ENCODE results near the gene ADAMTS17. TPM values are rescaled to one million over a fixed set of nuclear protein-coding genes. Genes with fewer than 3 reads are reported as not detected.

ADAMTS17 gene
- total RNA-seq, 1 experiment from 2014 or later, result 1.6 TPM

DNA sequence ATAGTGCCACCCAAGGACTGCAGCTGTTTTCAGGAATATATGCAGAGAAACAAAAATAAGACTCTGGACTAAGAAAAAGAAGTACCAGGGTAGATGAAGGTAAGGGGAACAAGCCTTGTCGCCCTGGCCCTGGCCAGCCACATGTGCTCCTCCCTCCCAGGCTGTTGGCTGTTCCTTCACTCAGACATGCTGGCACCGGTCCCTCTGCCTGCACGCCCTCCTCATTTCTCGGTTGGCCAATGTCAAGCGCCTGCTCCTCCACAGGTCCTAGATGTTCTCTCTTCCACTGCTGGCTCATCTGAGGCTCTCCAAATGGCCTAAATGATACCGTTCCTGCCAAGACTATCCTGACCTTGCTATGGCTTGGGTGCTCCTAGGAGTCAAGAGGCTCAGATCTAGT lies 320.1 kb downstream of the ADAMTS17 start:
- Histone ChIP-seq H3K27me3 (ENCODE audit: control insufficient read depth, insufficient read depth, low read length) (no peaks in the 10 kb centered on the region), H3K4me3 (ENCODE audit: low read depth in 2 of 2, low read length in 2 of 2) (no peak overlapping the region), H3K27ac (ENCODE audit: low read length) (no peak overlapping the region), H3K4me1 (ENCODE audit: control insufficient read depth, insufficient read depth, low read length) (peaks cover 5% of the 10 kb centered on the region; the same call in 1 of the 2 replicates), H3K36me3 (ENCODE audit: control insufficient read depth, insufficient read depth, low read length) (no peaks in the 10 kb centered on the region), H3K9me3 (ENCODE audit: control insufficient read depth, insufficient read depth, low read depth, low read length) (no peaks in the 10 kb centered on the region)
- DNase-seq (ENCODE audit: low read depth, low spot score) (no peak), ATAC-seq (no peak)
- ChIA-PET POLR2A (no interaction called here), CTCF (no interaction called here)
- TF ChIP-seq SIN3A (IDR thresholded peaks at IDR 0.05; ENCODE audit: borderline replicate concordance, insufficient read depth, low read depth, low read length) (no peak), POLR2AphosphoS5 (IDR thresholded peaks at IDR 0.05; ENCODE audit: low read depth, low read length) (no peak), TCF7L2 (IDR thresholded peaks at IDR 0.05; ENCODE audit: low read depth, low read length) (no peak)
- TF ChIP-seq, protein P1, sequence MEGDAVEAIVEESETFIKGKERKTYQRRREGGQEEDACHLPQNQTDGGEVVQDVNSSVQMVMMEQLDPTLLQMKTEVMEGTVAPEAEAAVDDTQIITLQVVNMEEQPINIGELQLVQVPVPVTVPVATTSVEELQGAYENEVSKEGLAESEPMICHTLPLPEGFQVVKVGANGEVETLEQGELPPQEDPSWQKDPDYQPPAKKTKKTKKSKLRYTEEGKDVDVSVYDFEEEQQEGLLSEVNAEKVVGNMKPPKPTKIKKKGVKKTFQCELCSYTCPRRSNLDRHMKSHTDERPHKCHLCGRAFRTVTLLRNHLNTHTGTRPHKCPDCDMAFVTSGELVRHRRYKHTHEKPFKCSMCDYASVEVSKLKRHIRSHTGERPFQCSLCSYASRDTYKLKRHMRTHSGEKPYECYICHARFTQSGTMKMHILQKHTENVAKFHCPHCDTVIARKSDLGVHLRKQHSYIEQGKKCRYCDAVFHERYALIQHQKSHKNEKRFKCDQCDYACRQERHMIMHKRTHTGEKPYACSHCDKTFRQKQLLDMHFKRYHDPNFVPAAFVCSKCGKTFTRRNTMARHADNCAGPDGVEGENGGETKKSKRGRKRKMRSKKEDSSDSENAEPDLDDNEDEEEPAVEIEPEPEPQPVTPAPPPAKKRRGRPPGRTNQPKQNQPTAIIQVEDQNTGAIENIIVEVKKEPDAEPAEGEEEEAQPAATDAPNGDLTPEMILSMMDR (IDR thresholded peaks at IDR 0.05), result no peak
- TF ChIP-seq, protein P2, sequence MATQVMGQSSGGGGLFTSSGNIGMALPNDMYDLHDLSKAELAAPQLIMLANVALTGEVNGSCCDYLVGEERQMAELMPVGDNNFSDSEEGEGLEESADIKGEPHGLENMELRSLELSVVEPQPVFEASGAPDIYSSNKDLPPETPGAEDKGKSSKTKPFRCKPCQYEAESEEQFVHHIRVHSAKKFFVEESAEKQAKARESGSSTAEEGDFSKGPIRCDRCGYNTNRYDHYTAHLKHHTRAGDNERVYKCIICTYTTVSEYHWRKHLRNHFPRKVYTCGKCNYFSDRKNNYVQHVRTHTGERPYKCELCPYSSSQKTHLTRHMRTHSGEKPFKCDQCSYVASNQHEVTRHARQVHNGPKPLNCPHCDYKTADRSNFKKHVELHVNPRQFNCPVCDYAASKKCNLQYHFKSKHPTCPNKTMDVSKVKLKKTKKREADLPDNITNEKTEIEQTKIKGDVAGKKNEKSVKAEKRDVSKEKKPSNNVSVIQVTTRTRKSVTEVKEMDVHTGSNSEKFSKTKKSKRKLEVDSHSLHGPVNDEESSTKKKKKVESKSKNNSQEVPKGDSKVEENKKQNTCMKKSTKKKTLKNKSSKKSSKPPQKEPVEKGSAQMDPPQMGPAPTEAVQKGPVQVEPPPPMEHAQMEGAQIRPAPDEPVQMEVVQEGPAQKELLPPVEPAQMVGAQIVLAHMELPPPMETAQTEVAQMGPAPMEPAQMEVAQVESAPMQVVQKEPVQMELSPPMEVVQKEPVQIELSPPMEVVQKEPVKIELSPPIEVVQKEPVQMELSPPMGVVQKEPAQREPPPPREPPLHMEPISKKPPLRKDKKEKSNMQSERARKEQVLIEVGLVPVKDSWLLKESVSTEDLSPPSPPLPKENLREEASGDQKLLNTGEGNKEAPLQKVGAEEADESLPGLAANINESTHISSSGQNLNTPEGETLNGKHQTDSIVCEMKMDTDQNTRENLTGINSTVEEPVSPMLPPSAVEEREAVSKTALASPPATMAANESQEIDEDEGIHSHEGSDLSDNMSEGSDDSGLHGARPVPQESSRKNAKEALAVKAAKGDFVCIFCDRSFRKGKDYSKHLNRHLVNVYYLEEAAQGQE (IDR thresholded peaks at IDR 0.05; ENCODE audit: insufficient read depth in 1 of 2, low read depth in 2 of 2, low read length in 1 of 2), result no peak
- no TSS peak for BruUV-seq (replicated peaks)
- in situ Hi-C loops (cut with HindIII; ENCODE audit: low pct_unique_long_range_greater_than_20kb, low sequenced_read_pairs) (no loop called here), intact Hi-C loops (cut with micrococcal nuclease; ENCODE audit: unreplicated experiment) (no loop called here)

DNA sequence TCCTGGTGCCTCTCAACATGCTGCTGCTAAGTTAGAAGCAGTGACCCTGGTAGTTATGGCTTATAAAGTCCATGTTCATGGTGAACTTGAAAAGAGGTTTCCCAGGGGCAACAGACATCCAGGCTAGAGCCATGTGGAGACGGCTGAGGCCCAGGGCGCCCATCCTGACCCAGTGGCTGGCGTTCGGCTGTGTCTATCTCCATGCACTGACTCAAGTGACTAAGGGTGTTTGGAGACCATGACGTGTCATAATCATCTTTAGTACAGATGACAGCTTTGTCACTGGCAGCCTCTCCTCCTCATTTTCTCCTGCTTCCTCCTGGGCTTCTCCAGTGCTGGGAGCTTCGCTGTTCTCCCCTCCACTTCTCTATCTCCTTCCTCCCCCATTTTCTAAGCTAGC lies 321.2 kb downstream of the ADAMTS17 start:
- ATAC-seq, result peak; percentile 68
- CTCF ChIA-PET, result no interaction called here

More for the DNA sequence above, 321.2 kb downstream of the ADAMTS17 start:
- intact Hi-C loops (cut with micrococcal nuclease; ENCODE audit: unreplicated experiment) (no loop called here), in situ Hi-C loops (cut with HindIII; ENCODE audit: low pct_unique_long_range_greater_than_20kb, low sequenced_read_pairs) (no loop called here)
- POLR2A ChIA-PET, result no interaction called here
- TF ChIP-seq, protein P2 (IDR thresholded peaks at IDR 0.05; ENCODE audit: insufficient read depth in 1 of 2, low read depth in 2 of 2, low read length in 1 of 2), result no peak
- TF ChIP-seq, protein P1 (IDR thresholded peaks at IDR 0.05), result no peak
- TF ChIP-seq TCF7L2 (IDR thresholded peaks at IDR 0.05; ENCODE audit: low read depth, low read length), result no peak
- TF ChIP-seq SIN3A (IDR thresholded peaks at IDR 0.05; ENCODE audit: borderline replicate concordance, insufficient read depth, low read depth, low read length), result no peak
- TF ChIP-seq POLR2AphosphoS5 (IDR thresholded peaks at IDR 0.05; ENCODE audit: low read depth, low read length), result no peak
- Histone ChIP-seq H3K9me3 (ENCODE audit: control insufficient read depth, insufficient read depth, low read depth, low read length) (no peaks in the 10 kb centered on the region), H3K4me3 (ENCODE audit: low read depth in 2 of 2, low read length in 2 of 2) (no peak overlapping the region), H3K27ac (ENCODE audit: low read length) (no peak overlapping the region), H3K27me3 (ENCODE audit: control insufficient read depth, insufficient read depth, low read length) (no peaks in the 10 kb centered on the region), H3K36me3 (ENCODE audit: control insufficient read depth, insufficient read depth, low read length) (no peaks in the 10 kb centered on the region), H3K4me1 (ENCODE audit: control insufficient read depth, insufficient read depth, low read length) (peaks cover 5% of the 10 kb centered on the region; the same call in 1 of the 2 replicates)
- BruUV-seq (replicated peaks), result no TSS peak
- no peak for DNase-seq (ENCODE audit: low read depth, low spot score)
